GM23248 (cell line): ENCODE data around the gene ILF3. TPM values are rescaled to one million over a fixed set of nuclear protein-coding genes. Genes with fewer than 3 reads are reported as not detected.

Experiments
- DNase-seq: peaks from one replicate; pipeline ENCODE4 v3.0.0-alpha.2; 2015
- H2AFZ ChIP-seq: fragments of 200-600 bp; sonication (generic); 2 replicates; pipeline ENCODE4 v1.6.1; 2016; ENCODE audit warnings: antibody characterized with exemption
- H3F3A ChIP-seq: fragments of 200-600 bp; sonication (generic); 2 replicates; pipeline ENCODE4 v1.6.1; 2016; ENCODE audit warnings: mild to moderate bottlenecking, antibody characterized with exemption, mixed run types; ENCODE audit not compliant: insufficient read depth
- H3K27ac ChIP-seq: fragments of 200-600 bp; sonication (generic); 2 replicates; pipeline ENCODE4 v1.5.1; 2016; ENCODE audit warnings: mild to moderate bottlenecking
- H3K27me3 ChIP-seq: fragments of 200-600 bp; sonication (generic); replicated peaks from 2 replicates; pipeline ENCODE4 v1.6.1; 2016; ENCODE audit warnings: mild to moderate bottlenecking; ENCODE audit not compliant: insufficient read depth
- H3K36me3 ChIP-seq: fragments of 200-600 bp; sonication (generic); 2 replicates; pipeline ENCODE4 v1.6.1; 2016; ENCODE audit warnings: low read depth, mild to moderate bottlenecking
- H3K4me1 ChIP-seq: fragments of 200-600 bp; sonication (generic); 2 replicates; pipeline ENCODE4 v1.6.1; 2016; ENCODE audit warnings: mild to moderate bottlenecking; ENCODE audit not compliant: insufficient read depth
- H3K4me2 ChIP-seq: fragments of 200-600 bp; sonication (generic); one replicate; pipeline ENCODE4 v1.6.1; 2016; ENCODE audit warnings: mild to moderate bottlenecking; ENCODE audit not compliant: unreplicated experiment
- H3K4me3 ChIP-seq: fragments of 200-600 bp; sonication (generic); 2 replicates; pipeline ENCODE4 v1.5.1; 2016; ENCODE audit warnings: mild to moderate bottlenecking
- H3K79me2 ChIP-seq: fragments of 200-600 bp; sonication (generic); 2 replicates; pipeline ENCODE4 v1.6.1; 2016; ENCODE audit warnings: mild to moderate bottlenecking; ENCODE audit not compliant: insufficient read depth
- H3K9ac ChIP-seq: fragments of 200-600 bp; sonication (generic); 2 replicates; pipeline ENCODE4 v1.6.1; 2016; ENCODE audit warnings: mild to moderate bottlenecking
- H3K9me2 ChIP-seq: fragments of 200-600 bp; sonication (generic); 2 replicates; pipeline ENCODE4 v1.6.1; 2016; ENCODE audit warnings: mixed run types, mild to moderate bottlenecking, moderate library complexity; ENCODE audit not compliant: insufficient read depth
- H3K9me3 ChIP-seq: fragments of 200-600 bp; sonication (generic); one replicate; pipeline ENCODE4 v1.6.1; 2017; ENCODE audit warnings: low read depth
- H4K20me1 ChIP-seq: fragments of 200-600 bp; sonication (generic); 2 replicates; pipeline ENCODE4 v1.6.0; 2016; ENCODE audit not compliant: insufficient read depth
- EZH2 ChIP-seq: fragments of 200-600 bp; sonication (generic); IDR thresholded peaks from 2 replicates; pipeline ENCODE4 v1.6.1; 2018; ENCODE audit warnings: antibody characterized with exemption, mild to moderate bottlenecking; ENCODE audit not compliant: insufficient read depth, poor library complexity, severe bottlenecking
- EZH2phosphoT487 ChIP-seq: fragments of 200-600 bp; sonication (generic); IDR thresholded peaks from 2 replicates; pipeline ENCODE4 v1.6.1; 2018; ENCODE audit warnings: antibody characterized with exemption, moderate library complexity, mild to moderate bottlenecking, low read depth; ENCODE audit not compliant: insufficient read depth
- WGBS, 2 experiments: methylation state at CpG; one replicate each; pipeline ENCODE4 v1.1.6; 2015 to 2017; ENCODE audit warnings: low lambda C conversion rate in 2 of 2, low coverage in 1 of 2; ENCODE audit errors: missing lambda C conversion rate in 2 of 2; 5-methylcytosine and 5-hydroxymethylcytosine counted together
- in situ Hi-C: fragments of 300-500 bp; cut with MboI; formaldehyde crosslinking; loops from 2 replicates; pipeline ENCODE4 v1.15.0; 2020
- polyA plus RNA-seq: library from polyadenylated mRNA; unstranded; fragments of >200 nt; fragmentation: Nextera tagmentation; extraction: Ambion mirVana; gene quantifications from 2 replicates; pipeline ENCODE4 v1.2.1, GENCODE V29; 2016
- total RNA-seq: library from RNA; depleted of rRNA; stranded (reverse); fragments of >200 nt; shearing (Covaris generic); gene quantifications from 2 replicates; pipeline ENCODE4 v1.2.3, GENCODE V29; 2014

Gene ILF3
- total and polyA plus RNA-seq, 2 experiments from 2014 or later: 75.5 to 80.1 TPM

DNA sequence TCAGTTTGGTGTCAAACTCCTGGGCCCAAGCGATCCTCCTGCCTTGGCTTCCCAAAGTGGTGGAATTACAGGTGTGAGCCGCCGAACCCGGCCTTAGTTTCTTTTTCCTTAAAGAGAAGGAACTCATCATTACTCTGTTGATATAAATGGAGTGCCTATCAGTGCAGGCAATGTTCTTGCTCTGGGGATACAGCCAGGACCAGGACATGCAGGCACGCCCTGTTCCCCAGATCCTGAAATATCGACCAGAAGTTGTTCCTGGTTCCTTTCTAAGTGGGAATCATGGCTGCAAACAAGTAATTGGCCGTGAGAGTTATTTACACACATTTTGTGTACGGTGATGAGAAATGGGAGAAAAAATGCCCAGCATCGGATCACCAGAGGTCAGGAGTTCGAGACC lies 72.1 kb downstream of the ILF3 start:
- Histone ChIP-seq H3K9ac (no peak overlapping the region), H3K4me2 (no peak overlapping the region), H2AFZ (no peak overlapping the region), H4K20me1 (peaks cover 13% of the 10 kb centered on the region), H3K79me2 (peaks cover 100% of the 10 kb centered on the region), H3K27ac (no peak overlapping the region), H3K27me3 (no peaks in the 10 kb centered on the region), H3K4me3 (no peak overlapping the region), H3K9me3 (no peaks in the 10 kb centered on the region), H3K4me1 (peaks cover 12% of the 10 kb centered on the region; the same call in 1 of the 2 replicates), H3K9me2 (no peaks in the 10 kb centered on the region), H3K36me3 (no peaks in the 10 kb centered on the region), H3F3A (peaks cover 22% of the 10 kb centered on the region)
- 85 to 86% methylated on average over 10 of the region's 10 CpGs for WGBS, 2 experiments
- DNase-seq: no peak
- in situ Hi-C loops: no loop called here
- TF ChIP-seq EZH2phosphoT487: no peak
- no peak for TF ChIP-seq EZH2

DNA sequence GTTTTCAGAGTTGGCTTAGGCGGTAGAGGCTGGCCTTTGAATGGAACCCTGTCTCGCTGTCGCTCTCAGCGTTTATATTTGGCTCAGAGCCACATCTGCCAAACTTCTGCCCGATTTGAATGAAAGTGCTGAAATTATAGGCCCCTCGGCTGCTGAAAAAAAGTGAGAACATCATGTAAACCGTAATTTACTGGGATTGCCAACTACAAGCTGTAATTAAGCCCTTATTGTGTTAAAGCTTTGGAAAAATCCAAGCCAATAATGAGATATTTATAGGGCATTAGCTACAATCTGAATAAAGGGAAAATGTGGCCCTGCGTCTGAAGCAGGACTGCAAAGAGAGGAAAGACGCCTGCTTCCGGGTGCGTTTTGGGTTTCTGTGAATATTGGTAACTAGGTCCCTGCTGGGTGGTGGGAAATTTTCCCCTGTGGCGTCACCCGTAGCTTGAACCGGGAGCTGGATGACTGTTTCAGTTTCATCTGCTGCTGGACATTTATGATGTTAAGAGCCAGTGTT lies 73.6 kb downstream of the ILF3 start:
- H3K9ac ChIP-seq: no peak overlapping the region
- in situ Hi-C loops: no loop called here
- H4K20me1 ChIP-seq: peaks cover 12% of the 10 kb centered on the region
- H2AFZ ChIP-seq: no peak overlapping the region
- H3F3A ChIP-seq: peaks cover 22% of the 10 kb centered on the region
- no peak for TF ChIP-seq EZH2
- no peak for TF ChIP-seq EZH2phosphoT487
- no peaks in the 10 kb centered on the region for H3K9me3 ChIP-seq
- peaks cover 100% of the 10 kb centered on the region for H3K79me2 ChIP-seq
- WGBS, 2 experiments: 40 to 42% methylated on average over 14 of the region's 14 CpGs
- no peak overlapping the region for H3K4me2 ChIP-seq
- no peak overlapping the region for H3K4me3 ChIP-seq
- H3K4me1 ChIP-seq: peaks cover 12% of the 10 kb centered on the region; the same call in 1 of the 2 replicates
- peak overlapping the region; percentile 12; the same call in 1 of the 2 replicates for H3K27ac ChIP-seq
- no peaks in the 10 kb centered on the region for H3K36me3 ChIP-seq
- no peaks in the 10 kb centered on the region for H3K9me2 ChIP-seq
- peak; percentile 33 for DNase-seq
- no peaks in the 10 kb centered on the region for H3K27me3 ChIP-seq

DNA sequence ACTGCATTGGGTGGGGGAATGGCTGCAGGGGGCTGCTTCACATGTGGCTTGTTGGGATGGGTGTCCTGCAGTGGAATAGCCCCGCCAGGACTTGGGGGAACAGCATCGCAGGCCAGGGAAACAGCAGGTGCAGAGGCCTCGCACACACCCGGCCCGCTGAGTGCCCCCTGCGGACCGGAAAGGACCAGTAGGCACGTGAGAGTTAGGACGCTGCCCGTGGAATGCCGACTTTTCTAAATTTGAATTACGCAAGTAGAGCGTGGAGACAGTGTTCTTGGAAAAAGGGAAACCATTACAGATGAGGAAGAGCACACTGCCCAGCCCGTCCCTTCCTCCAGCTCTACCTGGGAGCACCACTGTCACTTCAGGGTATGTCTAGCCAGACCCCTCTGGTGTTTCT lies 75.3 kb downstream of the ILF3 start:
- no peak overlapping the region for H3K27ac ChIP-seq
- peaks cover 9% of the 10 kb centered on the region; the same call in 1 of the 2 replicates for H3K4me1 ChIP-seq
- no peaks in the 10 kb centered on the region for H3K27me3 ChIP-seq
- H3K36me3 ChIP-seq: no peaks in the 10 kb centered on the region
- H3K4me2 ChIP-seq: no peak overlapping the region
- H3K9me2 ChIP-seq: no peaks in the 10 kb centered on the region
- peaks cover 12% of the 10 kb centered on the region for H4K20me1 ChIP-seq
- in situ Hi-C loops: no loop called here
- TF ChIP-seq EZH2 (no peak), EZH2phosphoT487 (no peak)
- no peak overlapping the region for H3K4me3 ChIP-seq
- H2AFZ ChIP-seq: no peak overlapping the region
- H3K9ac ChIP-seq: no peak overlapping the region
- no peaks in the 10 kb centered on the region for H3K9me3 ChIP-seq
- peaks cover 100% of the 10 kb centered on the region for H3K79me2 ChIP-seq
- 99% methylated on average over 14 of the region's 14 CpGs for WGBS, 2 experiments
- peaks cover 22% of the 10 kb centered on the region for H3F3A ChIP-seq
- no peak for DNase-seq

- Histone ChIP-seq H3K36me3 (no peaks in the 10 kb centered on the region), H3K79me2 (peaks cover 100% of the 10 kb centered on the region), H2AFZ (no peak overlapping the region), H3K4me2 (no peak overlapping the region), H3K9me2 (no peaks in the 10 kb centered on the region), H3K27ac (no peak overlapping the region), H3K9ac (no peak overlapping the region), H3F3A (peaks cover 11% of the 10 kb centered on the region; the same call in 1 of the 2 replicates), H3K9me3 (no peaks in the 10 kb centered on the region), H4K20me1 (peaks cover 17% of the 10 kb centered on the region), H3K4me3 (no peak overlapping the region), H3K4me1 (no peaks in the 10 kb centered on the region), H3K27me3 (no peaks in the 10 kb centered on the region)
- TF ChIP-seq EZH2phosphoT487 (no peak), EZH2 (no peak)
- in situ Hi-C loops: no loop called here
- DNase-seq: no peak
- WGBS, 2 experiments: 96 to 98% methylated on average over 12 of the region's 12 CpGs
These were observed 76.8 kb downstream of the ILF3 start for GRCh38 chr19:10730932-10731331.
